Ectodermal cell (in vitro differentiated cells): ENCODE data around the gene IRAK2. TPM values are rescaled to one million over a fixed set of nuclear protein-coding genes. Genes with fewer than 3 reads are reported as not detected.
"Not testable (repeated sequence)": the region's sequence is repeated elsewhere in the genome, so short reads cannot be mapped to it uniquely, and the experiment has no call there.

Experiments used
- H3K27ac ChIP-seq: 2 replicates; pipeline ENCODE4 v1.7.0; 2013; ENCODE audit warnings: mild to moderate bottlenecking, low read depth, low read length; ENCODE audit not compliant: insufficient read depth, poor library complexity, severe bottlenecking
- H3K27me3 ChIP-seq: 2 replicates; pipeline ENCODE4 v1.7.0; 2013; ENCODE audit warnings: mild to moderate bottlenecking, low read length; ENCODE audit not compliant: insufficient read depth, control insufficient read depth, poor library complexity, severe bottlenecking
- H3K36me3 ChIP-seq: one replicate; pipeline ENCODE4 v1.7.0; 2013; ENCODE audit warnings: low read length; ENCODE audit not compliant: control insufficient read depth, insufficient read depth
- H3K4me1 ChIP-seq: one replicate; pipeline ENCODE4 v1.7.0; 2013; ENCODE audit warnings: low read length; ENCODE audit not compliant: control insufficient read depth, insufficient read depth
- H3K4me3 ChIP-seq: 2 replicates; pipeline ENCODE4 v1.7.0; 2013; ENCODE audit warnings: low read depth, low read length, control low read depth; ENCODE audit not compliant: insufficient read depth
- H3K9me3 ChIP-seq: 2 replicates; pipeline ENCODE4 v1.7.0; 2013; ENCODE audit warnings: mild to moderate bottlenecking, low read length, moderate library complexity; ENCODE audit not compliant: control insufficient read depth
- WGBS, 2 experiments: methylation state at CpG; one replicate each; pipeline ENCODE4 v1.1.7; 2013; ENCODE audit warnings: missing lambda C conversion rate in 2 of 2; 5-methylcytosine and 5-hydroxymethylcytosine counted together
- polyA plus RNA-seq, 4 experiments: library from polyadenylated mRNA; stranded (reverse); fragments of 50-300 nt; gene quantifications; one replicate each; pipeline ENCODE4 v1.2.3, GENCODE V29; 2013

IRAK2 gene, protein sequence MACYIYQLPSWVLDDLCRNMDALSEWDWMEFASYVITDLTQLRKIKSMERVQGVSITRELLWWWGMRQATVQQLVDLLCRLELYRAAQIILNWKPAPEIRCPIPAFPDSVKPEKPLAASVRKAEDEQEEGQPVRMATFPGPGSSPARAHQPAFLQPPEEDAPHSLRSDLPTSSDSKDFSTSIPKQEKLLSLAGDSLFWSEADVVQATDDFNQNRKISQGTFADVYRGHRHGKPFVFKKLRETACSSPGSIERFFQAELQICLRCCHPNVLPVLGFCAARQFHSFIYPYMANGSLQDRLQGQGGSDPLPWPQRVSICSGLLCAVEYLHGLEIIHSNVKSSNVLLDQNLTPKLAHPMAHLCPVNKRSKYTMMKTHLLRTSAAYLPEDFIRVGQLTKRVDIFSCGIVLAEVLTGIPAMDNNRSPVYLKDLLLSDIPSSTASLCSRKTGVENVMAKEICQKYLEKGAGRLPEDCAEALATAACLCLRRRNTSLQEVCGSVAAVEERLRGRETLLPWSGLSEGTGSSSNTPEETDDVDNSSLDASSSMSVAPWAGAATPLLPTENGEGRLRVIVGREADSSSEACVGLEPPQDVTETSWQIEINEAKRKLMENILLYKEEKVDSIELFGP
- polyA plus RNA-seq (2013, experiment 1 of 4): 0.76 TPM
- polyA plus RNA-seq (2013, experiment 2 of 4): 0.23 TPM
- polyA plus RNA-seq (2013, experiment 3 of 4): 0.37 TPM
- 0.32 TPM for polyA plus RNA-seq (2013, experiment 4 of 4)

DNA sequence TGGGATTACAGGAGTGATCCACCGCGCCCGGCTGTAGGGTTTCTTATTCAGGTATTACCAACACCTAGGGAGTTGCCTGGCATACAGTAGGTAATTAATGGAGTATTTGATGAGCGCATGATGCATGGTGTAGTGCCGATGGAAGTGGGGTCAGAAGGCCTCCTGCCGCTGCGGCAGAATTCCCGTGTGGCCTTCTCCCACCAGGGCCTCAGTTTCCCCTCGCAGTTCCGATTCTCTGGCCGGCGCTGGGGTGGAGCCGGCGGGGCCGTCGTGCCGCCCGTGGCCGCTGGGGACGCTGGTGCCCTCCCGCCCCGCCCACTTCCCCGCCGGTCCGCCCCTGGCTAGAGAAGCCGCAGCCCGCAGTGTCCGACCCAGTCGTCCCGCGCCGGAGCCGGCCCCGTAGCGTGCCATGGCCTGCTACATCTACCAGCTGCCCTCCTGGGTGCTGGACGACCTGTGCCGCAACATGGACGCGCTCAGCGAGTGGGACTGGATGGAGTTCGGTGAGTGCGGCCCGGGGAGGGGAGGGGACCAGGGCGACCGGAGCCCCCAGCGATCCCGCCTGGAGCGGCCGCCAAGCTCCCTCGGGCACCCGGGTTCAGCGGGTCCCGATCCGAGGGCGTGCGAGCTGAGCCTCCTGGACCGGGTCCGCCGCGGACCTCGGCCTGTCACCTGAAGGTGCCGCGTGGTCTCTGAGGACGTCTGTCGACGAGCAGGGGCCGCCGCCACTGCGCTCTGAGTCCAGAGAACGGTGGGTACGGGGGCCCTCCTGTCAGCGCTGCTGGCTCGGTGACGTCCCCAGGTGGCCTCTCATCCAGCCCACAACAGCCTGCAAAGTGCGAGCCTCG is at the start of gene IRAK2:
TSS of gene IRAK2 (plus strand) at position 374 of the 848 bp plus-strand sequence. CDS start at position 410, 36 bp downstream.
- WGBS, 2 experiments: 6% methylated on average over 76 of the region's 76 CpGs
- Histone ChIP-seq H3K9me3 (no peaks in the 10 kb centered on the region), H3K27ac (no peak within 1 kb of the TSS)

DNA sequence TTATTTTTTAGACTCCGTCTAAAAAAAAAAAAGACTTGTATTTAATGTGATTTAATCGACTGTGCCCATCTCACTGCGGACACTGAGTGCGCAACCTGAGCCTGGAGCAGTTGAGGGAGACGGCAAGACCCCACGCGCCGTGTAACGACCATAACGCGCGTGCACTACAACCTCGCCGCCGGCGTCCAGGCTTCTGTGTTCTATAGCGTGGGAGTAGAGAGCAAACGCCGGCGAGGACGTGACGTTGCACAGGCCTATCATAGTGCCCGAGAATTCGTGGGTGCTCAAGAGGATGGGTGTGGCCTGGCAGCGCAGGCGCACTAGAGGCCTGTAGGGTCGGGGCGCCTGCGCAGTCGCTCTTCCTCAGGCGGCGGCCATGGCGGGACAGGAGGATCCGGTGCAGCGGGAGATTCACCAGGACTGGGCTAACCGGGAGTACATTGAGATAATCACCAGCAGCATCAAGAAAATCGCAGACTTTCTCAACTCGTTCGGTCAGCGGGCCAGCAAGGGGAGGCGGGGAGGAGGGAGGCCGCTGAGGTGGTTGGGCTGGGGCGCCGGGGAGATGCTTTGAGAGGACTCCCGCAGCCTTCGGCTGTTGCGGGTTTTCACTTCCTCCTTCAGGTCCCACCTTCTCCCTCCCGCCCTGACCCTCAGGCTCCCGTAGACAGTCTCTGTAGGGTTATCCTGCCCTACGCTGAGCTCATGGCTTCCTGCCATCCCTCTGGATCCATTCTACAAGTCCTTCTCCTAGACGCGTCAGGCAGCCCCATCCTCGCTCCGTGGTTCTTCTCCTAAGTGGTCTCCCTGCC is 49.2 kb upstream of the IRAK2 start, which contains the start of gene BRK1:
TSS of gene BRK1 (plus strand) at position 350 of the 812 bp plus-strand sequence. CDS start at position 377, 27 bp downstream.
- H3K27ac ChIP-seq: no peak within 1 kb of the TSS
- H3K9me3 ChIP-seq: no peaks in the 10 kb centered on the region
- no peaks in the 10 kb centered on the region for H3K36me3 ChIP-seq
- no peaks in the 10 kb centered on the region for H3K27me3 ChIP-seq
- 2% methylated on average over 53 to 54 of the region's 54 CpGs for WGBS, 2 experiments
- peak within 1 kb of the TSS; percentile 96 for H3K4me3 ChIP-seq
- H3K4me1 ChIP-seq: peaks cover 7% of the 10 kb centered on the region

More for the DNA sequence above, at the start of gene IRAK2:
- Histone ChIP-seq H3K4me3 (peak within 1 kb of the TSS; percentile 72), H3K36me3 (no peaks in the 10 kb centered on the region), H3K4me1 (no peaks in the 10 kb centered on the region), H3K27me3 (peaks cover 14% of the 10 kb centered on the region)

DNA sequence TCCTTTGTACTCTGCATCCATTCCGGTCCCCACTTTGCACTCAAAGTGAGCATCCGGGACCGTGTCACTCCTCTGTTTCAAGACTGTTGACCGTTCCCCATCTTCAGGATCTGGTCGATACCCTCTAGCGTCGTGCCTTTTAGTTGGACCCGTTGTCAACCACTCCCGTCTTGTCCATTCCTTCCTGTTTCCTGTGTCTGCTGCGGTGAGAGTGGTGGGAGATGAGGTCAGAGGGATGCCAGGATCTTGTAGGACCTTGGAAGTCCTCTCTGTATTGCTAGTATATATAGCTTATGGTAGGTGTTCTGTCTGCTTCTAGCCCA is 48.6 kb upstream of the IRAK2 start:
- WGBS, 2 experiments: 1 to 2% methylated on average over 10 of the region's 10 CpGs
- Histone ChIP-seq H3K4me1 (peaks cover 7% of the 10 kb centered on the region), H3K36me3 (no peaks in the 10 kb centered on the region), H3K9me3 (no peaks in the 10 kb centered on the region), H3K4me3 (peak overlapping the region; percentile 96), H3K27me3 (no peaks in the 10 kb centered on the region), H3K27ac (no peak overlapping the region)

DNA sequence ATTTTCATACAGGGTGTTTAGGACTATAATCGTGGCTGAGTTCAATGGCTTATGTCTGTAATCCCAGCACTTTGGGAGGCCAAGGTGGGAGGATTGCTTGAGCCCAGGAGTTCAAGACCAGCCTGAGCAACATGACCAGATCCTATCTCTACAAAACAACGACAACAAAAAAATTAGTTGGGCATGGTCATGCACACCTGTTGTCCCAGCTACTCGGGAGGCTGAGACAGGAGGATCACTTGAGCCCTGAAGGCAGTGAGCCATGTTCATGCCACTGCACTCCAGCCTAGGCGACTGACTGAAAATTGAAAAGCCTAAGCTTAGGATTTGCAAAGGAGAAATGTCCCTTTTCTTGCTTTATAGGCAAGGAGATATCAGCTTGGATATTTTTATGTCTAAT is 47.8 kb upstream of the IRAK2 start:
- H3K4me3 ChIP-seq: peak overlapping the region; percentile 96
- 91% methylated on average over 4 of the region's 4 CpGs for whole genome bisulfite sequencing, 2 experiments
- H3K27me3 ChIP-seq: no peaks in the 10 kb centered on the region

DNA sequence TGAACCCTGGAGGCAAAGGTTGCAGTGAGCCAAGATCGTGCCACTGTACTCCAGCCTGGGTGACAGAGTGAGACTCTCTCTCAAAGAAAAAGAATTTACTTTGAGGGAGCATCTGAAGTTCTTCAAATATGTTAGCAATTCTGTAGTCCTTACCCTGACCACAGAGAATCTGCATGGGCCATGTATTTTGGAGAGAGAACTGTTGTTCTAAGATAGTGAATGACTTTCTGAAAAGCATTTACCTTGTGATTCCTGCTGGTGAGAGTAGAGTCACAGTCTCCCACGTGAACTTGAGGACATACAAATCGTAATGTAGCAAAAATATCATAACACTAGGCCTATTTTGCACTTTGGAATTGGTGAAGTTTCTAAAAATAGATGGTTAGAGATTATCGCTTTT is 45.3 kb upstream of the IRAK2 start:
- Histone ChIP-seq H3K4me3 (no peak overlapping the region), H3K4me1 (peaks cover 7% of the 10 kb centered on the region), H3K27me3 (no peaks in the 10 kb centered on the region), H3K9me3 (no peaks in the 10 kb centered on the region), H3K27ac (no peak overlapping the region), H3K36me3 (no peaks in the 10 kb centered on the region)
- 97 to 98% methylated on average over 4 of the region's 4 CpGs for WGBS, 2 experiments

More for the DNA sequence above, 47.8 kb upstream of the IRAK2 start:
- no peak overlapping the region for H3K27ac ChIP-seq
- no peaks in the 10 kb centered on the region for H3K9me3 ChIP-seq
- H3K36me3 ChIP-seq: no peaks in the 10 kb centered on the region
- H3K4me1 ChIP-seq: peaks cover 7% of the 10 kb centered on the region

DNA sequence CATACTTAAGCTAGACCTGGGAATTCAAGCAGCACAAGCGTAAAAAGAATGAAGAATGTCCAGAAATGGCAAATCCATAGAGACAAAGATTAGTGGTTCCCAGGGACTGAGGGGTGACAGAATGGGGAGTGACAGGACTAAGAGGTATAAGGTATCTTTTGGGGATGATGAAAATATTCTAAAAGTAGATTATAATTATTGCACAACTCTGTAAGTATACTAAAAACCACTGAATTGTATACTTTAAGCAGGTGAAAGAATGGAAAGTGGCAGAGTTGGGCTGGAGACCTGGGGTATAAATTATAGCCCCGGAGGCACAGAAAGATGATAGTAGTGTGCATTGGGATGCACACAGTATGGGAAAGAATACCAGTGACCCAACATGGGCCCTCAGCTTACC is 43.7 kb upstream of the IRAK2 start:
- Histone ChIP-seq H3K27ac (no peak overlapping the region), H3K27me3 (no peaks in the 10 kb centered on the region), H3K4me3 (no peak overlapping the region), H3K36me3 (peaks cover 6% of the 10 kb centered on the region), H3K9me3 (no peaks in the 10 kb centered on the region), H3K4me1 (peaks cover 7% of the 10 kb centered on the region)
- 95 to 99% methylated on average over 2 of the region's 2 CpGs for WGBS, 2 experiments

DNA sequence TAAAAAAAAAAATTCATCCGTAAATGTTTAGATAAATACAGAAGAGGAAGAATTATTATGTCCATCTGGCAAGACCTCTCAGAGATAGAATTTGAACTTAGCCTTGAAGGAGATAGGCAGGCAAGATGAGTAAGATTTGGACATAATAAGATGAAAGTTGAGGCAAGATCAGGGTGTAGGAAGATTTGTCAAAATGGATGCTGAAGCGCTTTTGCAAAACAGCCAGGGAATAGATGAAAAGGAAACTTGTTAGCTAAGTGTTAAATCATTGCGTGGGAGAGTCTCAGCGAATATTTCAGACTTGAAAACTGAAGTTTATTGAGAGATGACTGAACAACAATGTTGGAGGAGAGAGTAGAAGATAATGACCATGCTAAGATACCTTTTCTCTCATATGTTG is 42.0 kb upstream of the IRAK2 start:
- Histone ChIP-seq H3K4me3 (no peak overlapping the region), H3K36me3 (peaks cover 17% of the 10 kb centered on the region), H3K27ac (no peak overlapping the region), H3K9me3 (no peaks in the 10 kb centered on the region), H3K4me1 (no peaks in the 10 kb centered on the region), H3K27me3 (no peaks in the 10 kb centered on the region)
- whole genome bisulfite sequencing, 2 experiments: 97% methylated on average over 4 of the region's 4 CpGs

DNA sequence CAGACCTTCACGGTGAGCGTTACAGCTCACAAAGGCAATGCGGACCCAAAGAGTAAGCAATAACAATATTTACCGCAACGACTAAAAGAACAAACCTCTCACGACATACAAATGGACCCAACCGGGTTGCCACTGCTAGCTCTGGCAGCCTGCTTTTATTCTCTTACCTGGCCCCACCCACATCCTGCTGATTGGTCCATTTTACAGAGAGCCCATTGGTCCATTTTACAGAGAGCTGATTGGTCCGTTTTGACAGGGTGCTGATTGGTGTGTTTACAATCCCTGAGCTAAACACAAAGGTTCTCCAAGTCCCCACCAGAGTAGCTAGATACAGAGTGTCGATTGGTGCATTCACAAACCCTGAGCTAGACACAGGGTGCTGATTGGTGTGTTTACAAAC is 28.8 kb upstream of the IRAK2 start:
- H3K27me3 ChIP-seq, H3K4me1 ChIP-seq, H3K27ac ChIP-seq, H3K4me3 ChIP-seq, H3K36me3 ChIP-seq, H3K9me3 ChIP-seq: not testable (repeated sequence)
- WGBS, 2 experiments: 92 to 93% methylated on average over 8 of the region's 9 CpGs

DNA sequence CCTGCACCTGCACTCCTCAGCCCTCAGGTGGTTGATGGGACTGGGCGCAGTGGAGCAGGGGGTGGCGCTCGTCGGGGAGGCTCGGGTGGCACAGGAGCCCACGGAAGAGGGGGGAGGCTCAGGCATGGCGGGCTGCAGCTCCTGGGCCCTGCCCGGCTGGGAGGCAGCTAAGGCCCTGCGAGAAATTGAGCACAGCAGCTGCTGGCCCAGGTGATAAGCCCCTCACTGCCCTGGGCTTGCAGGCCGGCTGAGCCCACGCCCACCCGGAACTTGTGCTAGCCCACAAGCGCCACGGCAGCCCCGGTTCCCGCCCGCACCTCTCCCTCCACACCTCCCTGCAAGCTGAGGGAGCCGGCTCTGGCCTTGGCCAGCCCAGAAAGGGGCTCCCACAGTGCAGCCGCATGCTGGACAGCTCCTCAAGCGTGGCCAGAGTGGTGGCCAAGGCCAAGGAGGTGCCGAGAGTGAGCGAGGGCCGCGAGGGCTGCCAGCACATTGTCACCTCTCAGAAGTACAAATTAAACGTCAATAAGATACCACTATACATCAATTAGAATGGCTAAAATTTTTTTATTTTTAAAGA is 28.2 kb upstream of the IRAK2 start:
- Histone ChIP-seq H3K9me3 (no peaks in the 10 kb centered on the region), H3K27ac (no peak overlapping the region), H3K4me1 (no peaks in the 10 kb centered on the region), H3K27me3 (no peaks in the 10 kb centered on the region), H3K4me3 (no peak overlapping the region), H3K36me3 (no peaks in the 10 kb centered on the region)
- 92 to 93% methylated on average over 25 of the region's 25 CpGs for WGBS, 2 experiments
